ENCODE measurements around the gene GALNT11.
A peak's percentile ranks its signal among the peaks of the same experiment; 100 is the strongest.
"Not testable (repeated sequence)": the region's sequence is repeated elsewhere in the genome, so short reads cannot be mapped to it uniquely, and the experiment has no call there.

GALNT11 gene

GRCh38 chr7:152025077-152025936 is at the start of gene GALNT11:
Gene GALNT11 (plus strand): TSS chr7:152025674. CDS start chr7:152094228, 68,554 bp downstream.
- DNase-seq = peak; percentile 67 to 82 (median 72)

DNA sequence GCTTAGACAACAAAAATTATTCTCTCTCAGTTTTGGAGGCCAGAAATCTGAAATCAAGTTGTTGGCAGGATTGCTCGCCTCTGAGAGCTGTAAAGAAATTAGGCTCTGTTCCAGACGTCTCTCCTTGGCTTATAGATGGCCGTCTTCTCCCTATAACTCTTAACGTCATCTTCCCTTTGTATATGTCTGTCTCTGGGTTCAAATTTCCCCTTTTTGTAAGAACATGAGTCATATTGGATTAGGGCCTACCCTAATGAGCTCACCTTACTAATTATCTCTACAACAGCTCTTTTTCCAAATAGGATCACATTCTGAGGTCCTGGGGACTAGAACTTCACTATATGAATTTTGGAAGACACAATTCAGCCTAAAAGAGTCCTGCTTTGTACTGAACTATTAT is 46.9 kb upstream of the GALNT11 start:
- DNase-seq = no peak

DNA sequence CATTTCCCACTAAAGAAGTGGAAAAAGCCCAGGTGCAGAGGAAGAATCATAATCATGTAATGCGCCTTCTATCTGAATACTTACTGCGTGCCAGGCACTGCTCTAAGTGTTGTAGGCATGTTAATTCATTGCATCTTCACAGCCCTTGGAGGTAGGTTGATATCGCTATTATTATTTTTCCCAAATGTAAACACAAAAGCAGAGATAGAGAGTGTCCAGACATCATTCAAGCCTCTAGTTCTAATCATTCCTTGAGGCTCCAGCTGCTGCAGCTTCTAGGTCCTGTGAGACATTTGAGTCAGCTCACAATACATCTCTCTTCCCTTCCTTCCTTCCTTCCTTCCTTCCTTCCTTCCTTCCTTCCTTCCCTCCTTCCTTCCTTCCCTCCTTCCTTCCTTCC is 44.3 kb upstream of the GALNT11 start:
- no peak for DNase-seq

GRCh38 chr7:151982806-151983205 is 42.7 kb upstream of the GALNT11 start:
- no peak for DNase-seq

DNA sequence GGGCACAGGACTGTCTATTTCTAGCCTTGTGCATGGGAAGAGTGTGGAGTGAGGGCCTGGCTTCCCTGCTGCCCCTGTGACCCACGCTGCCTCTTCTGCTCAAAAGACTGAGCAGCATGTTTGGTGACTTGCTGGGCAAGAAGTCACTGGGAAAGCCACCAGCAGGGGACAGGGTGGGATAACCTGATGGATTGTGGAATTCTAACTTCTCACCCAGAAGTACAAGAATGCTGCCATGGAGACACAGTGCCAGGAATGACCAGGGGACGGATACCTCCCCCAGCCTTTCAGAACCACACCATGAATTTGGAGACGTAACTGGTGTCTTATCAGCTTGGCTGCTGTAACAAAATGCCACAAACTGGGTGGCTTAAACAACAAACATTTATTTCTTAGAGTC is 40.9 kb upstream of the GALNT11 start:
- no peak for DNase-seq

- no peak for DNase-seq
These were observed 37.5 kb upstream of the GALNT11 start for GRCh38 chr7:151987748-151988529.

DNA sequence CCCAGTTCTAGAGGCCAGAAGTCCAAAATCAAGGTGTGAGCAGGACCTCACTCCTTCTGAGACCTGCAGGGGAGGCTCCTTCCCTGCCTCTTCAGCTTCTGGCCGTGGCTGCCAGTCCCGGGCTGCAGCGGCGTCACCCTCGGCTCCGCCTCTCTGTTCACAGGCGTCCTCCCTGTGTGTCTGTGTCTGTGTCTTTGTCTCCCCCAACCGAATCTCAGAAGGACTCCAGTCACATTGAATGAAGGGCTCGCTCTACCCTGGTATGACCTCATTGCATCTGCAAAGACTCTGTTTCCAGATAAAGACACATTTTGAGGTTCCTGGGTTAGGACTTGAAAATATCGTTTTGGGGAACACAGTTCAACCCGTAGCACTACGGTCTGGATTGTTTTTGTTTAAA is 33.1 kb upstream of the GALNT11 start:
- DNase-seq = peak in 2 of 4 experiments; percentile 7 to 25

DNA sequence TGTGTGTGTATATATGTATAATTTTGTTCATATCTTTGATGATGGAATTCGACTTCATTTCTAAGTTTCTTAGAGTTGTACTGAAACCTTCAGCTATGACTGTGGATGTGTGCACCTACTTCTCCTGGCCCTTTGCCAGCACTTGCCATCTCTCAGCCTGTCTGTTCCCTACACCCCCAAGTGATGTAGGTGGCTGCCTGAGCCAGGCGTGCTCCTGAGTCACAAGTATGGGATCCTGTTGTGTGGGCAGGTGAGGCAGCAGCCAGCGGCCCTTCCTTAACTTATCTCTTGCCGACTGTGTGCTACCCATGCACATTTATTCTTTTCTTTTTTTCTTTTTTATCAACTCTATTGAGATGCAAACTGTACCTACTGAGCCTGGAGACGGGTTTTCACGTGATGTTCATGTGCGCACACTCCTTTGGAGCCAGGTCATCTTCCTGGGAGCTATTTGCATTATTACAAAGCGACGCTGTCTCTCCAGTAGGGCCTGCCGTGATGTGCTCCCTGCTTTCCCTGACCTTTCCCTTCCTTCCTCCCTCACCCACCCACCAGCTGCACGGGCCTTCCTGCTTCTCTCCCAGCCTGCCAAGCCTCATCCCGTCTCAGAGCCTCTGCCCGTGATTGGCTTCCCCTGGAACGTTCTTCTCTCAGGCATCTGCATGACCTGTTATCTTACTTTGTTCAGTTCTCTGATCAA is 31.3 kb upstream of the GALNT11 start:
- no peak for DNase-seq

DNA sequence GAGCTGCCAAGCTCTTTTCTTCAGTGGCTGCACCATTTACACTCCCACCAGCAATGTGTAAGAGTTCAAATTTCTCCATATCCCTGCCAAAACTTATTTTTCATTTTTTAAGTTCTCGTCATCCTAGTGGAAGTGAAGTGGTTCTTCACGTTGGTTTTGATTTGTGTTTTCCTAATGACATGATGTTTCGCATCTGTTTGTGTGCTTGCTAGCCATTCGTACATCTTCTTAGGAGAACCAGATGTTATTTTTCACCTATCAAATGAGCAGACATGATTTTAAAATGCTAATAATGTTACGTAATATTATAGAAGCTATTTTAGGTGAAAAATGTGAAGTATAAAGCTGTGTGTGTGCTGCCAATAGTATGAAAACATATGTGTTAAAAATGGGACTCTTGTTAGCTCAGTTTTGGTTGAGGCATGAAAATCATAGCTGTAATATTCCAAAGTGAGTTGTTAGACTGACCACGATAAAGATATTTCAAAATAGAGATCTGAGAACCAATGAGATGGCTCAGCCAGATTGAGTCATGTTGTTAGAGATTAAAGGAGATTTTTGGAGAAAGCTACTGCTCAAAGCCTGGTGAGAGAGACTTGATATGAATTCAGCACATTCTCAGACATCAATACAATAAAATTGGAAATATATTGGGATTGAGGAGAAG is 25.9 kb upstream of the GALNT11 start:
- no peak for DNase-seq

DNA sequence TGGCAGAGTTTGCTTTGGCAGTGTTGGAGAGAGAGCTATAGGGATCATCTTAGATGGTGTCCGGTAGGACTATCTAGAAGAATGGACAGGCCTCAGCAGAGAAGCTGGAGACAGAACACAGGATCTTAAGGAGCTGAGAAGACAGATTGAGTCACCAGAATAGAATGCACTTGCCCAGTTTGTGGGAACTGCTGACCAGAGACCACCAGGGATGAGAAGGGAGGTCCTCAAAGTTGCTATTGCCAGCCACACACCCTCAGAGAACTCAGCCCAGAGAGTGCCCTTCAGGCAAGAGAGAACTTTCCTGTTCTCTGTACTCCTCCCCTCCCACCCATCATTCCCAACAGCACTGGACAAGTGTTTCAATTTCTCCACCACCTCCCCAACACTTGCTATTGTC is 25.3 kb upstream of the GALNT11 start:
- no peak for DNase-seq

- no peak for DNase-seq
These were observed 19.1 kb upstream of the GALNT11 start for GRCh38 chr7:152006336-152006735.

GRCh38 chr7:152011860-152012259 is 13.6 kb upstream of the GALNT11 start:
- no peak for DNase-seq

DNA sequence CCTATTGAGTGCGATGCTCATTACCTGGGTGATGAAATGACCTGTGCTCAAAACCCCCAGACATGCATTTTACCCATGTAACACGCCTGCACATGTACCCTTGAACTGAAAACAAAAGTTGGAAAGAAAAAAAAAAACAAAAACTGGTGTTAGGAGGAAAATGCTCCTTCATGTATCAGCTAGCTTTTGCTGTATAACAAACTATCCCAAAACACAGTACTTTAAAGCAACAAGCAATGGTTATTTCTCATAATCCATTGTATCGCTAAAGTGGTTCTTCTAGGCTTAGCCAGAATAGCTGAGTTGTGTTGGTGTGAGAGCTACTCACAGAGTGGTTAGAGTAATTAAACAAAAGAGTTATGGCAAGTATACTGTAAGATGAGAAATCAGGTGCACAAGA is 12.2 kb upstream of the GALNT11 start:
- DNase-seq = no peak

GRCh38 chr7:152013974-152014373 is 11.5 kb upstream of the GALNT11 start:
- no peak for DNase-seq

GRCh38 chr7:152014722-152015121 is 10.8 kb upstream of the GALNT11 start:
- no peak for DNase-seq

DNA sequence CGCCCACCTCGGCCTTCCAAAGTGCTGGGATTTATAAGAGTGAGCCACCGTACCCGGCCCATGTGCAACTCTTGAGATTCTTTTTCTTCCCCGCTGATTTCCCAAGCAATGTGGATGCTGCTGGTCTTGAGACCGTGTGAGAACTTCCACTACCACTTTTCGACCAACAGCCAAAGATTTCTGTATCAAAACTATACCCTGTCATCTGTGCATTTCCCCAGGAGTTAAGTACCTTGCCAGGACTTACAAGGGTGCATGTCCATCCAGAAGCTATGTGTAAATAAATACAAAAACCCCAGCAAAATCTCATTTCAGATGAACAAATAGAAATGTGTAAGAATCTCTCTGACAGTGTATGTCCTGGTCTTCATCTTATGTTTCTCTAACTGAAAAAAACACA is 9.9 kb upstream of the GALNT11 start:
- DNase-seq = no peak

GRCh38 chr7:152016947-152017346 is 8.5 kb upstream of the GALNT11 start:
- DNase-seq = no peak

GRCh38 chr7:152017683-152018082 is 7.8 kb upstream of the GALNT11 start:
- not testable (repeated sequence) for DNase-seq

DNA sequence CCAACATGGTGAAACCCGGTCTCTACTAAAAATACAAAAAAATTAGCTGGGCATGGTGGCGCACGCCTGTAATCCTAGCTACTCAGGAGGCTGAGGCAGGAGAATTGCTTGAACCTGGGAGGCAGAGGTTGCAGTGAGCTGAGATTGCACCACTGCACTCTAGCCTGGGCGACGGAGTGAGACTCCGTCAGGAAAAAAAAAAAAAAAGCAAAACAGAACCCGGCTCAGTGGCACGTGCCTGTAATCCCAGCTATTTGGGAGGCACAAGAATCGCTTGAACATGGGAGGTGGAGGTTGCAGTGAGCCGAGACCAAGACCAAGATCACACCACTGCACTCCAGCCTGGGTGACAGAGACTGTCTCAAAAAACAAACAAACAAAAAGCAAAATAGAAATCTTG is 3.7 kb upstream of the GALNT11 start:
- DNase-seq = not testable (repeated sequence)

DNA sequence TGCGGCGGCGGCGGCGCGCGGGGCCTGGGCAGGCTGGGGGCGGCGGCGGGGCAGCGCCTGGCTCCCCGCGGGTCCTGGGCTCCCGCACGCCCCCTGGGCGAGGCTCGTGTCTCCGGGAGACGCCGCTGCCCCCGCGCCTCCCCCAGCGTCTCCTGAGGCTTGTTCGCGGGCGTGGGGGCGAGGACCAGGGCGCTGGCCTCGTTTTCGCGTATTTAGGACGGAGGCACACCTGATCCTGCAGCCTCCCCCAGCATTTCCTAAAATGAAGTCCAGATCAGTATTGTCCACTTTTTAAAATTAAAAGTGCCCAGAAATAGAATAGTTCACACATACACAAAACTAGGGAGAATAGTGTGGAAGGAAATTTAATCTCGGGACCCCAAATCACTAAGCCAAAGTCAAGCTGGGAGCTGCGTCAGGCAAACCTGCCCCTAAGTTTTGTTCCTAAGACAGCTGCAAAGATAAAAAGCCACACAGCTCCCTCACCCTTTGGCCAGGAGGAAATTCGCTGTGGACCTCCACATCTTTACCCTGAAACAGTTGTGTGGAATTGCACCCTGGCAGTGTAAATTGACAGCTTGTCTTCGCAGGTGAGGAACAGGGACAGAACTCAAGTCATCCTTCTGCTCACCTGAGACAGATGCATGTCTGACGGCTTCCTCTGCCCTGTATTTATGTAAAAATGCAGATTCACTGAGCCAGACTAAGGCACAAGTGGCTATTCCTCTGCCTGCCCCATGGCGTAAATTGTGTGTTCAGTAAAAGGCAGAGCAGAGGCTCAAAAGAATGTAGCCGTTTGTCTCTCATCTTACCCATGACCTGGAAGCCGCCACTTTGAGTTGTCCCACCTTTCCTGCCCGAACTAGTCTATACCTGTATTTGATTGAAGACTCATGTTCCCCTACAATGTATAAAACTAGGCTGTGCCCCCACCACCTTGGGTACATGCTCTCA is 740 bp downstream of the GALNT11 start:
- no peak for DNase-seq

DNA sequence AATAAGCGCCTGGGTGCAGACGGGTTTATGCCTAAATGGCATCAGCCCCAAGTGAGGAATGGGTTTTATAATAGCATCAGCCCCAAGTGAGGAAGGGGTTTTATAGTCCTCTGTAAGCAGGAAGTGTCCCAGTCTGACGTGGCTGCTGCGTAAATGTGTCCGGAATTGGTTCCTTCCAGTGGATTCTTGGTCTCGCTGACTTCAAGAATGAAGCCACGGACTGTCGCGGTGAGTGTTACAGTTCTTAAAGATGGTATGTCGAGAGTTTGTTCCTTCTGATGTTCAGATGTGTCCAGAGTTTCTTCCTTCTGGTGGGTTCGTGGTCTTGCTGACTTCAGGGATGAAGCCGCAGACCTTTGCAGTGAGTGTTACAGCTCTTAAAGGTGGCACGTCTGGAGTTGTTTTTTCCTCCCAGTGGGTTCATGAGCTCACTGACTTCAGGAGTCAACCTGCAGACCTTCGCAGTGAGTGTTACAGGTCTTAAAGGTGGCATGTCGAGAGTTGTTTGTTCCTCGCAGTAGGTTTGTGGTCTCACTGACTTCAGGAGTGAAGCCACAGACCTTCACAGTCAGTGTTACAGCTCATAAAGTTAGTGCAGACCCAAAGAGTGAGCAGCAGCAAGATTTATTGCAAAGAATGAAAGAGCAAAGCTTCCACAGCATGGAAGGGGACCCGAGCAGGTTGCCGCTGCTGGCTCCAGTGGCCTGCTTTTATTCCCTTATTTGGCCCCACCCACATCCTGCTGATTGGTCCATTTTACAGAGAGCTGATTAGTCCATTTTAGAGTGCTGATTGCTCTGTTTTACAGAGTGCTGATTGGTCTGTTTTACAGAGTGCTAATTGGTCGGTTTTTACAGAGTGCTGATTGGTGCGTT is 2.3 kb downstream of the GALNT11 start:
- DNase-seq = not testable (repeated sequence)

Data from activated naive CD4-positive, alpha-beta T cell (primary cell).